ENCODE measurements around the gene OR4B1. TPM values are rescaled to one million over a fixed set of nuclear protein-coding genes. Genes with fewer than 3 reads are reported as not detected.
A peak's percentile ranks its signal among the peaks of the same experiment; 100 is the strongest.

OR4B1 gene, protein sequence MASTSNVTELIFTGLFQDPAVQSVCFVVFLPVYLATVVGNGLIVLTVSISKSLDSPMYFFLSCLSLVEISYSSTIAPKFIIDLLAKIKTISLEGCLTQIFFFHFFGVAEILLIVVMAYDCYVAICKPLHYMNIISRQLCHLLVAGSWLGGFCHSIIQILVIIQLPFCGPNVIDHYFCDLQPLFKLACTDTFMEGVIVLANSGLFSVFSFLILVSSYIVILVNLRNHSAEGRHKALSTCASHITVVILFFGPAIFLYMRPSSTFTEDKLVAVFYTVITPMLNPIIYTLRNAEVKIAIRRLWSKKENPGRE
- total RNA-seq, result not detected in 2 replicates

- no peak for DNase-seq (ENCODE audit: low read depth)
- no peak within 1 kb of the TSS for H3K4me3 ChIP-seq (ENCODE audit: low read depth, low read length)
- no peak for TF ChIP-seq CTCF (IDR thresholded peaks at IDR 0.05; ENCODE audit: insufficient read depth, low read depth, low read length)
Measured at GRCh38 chr11:48216510-48216909, at the start of gene OR4B1. Gene OR4B1 (plus strand): TSS chr11:48216810. CDS start chr11:48216810, 0 bp downstream.

- no peak for DNase-seq (ENCODE audit: low read depth)
- TF ChIP-seq CTCF (IDR thresholded peaks at IDR 0.05; ENCODE audit: insufficient read depth, low read depth, low read length), result no peak
- H3K4me3 ChIP-seq (ENCODE audit: low read depth, low read length), result no peak overlapping the region
Measured at GRCh38 chr11:48167380-48167779, 49.2 kb upstream of the OR4B1 start.

DNA sequence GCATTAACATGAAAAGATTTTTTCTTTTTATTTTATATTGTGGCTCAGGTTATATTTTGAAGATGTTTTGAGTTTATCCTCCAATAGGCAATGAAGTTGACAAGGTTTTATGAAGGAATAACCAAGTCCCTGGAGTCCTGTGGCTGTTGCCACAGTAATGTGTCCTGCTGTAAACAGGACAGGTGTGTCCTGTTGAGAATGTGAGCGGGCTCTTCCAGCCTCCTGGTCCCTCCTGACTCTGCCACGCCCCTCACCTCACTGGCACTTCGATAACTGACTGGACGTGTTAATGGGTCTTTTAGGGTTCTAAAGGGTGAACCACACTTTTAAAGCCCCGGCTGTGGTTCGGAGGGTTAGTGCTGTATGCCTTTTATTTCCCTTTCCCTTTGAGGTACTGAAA is 47.8 kb upstream of the OR4B1 start:
- H3K4me3 ChIP-seq (ENCODE audit: low read depth, low read length), result no peak overlapping the region
- no peak for TF ChIP-seq CTCF (IDR thresholded peaks at IDR 0.05; ENCODE audit: insufficient read depth, low read depth, low read length)
- DNase-seq (ENCODE audit: low read depth), result no peak

GRCh38 chr11:48169259-48169658 is 47.4 kb upstream of the OR4B1 start:
- no peak for TF ChIP-seq CTCF (IDR thresholded peaks at IDR 0.05; ENCODE audit: insufficient read depth, low read depth, low read length)
- H3K4me3 ChIP-seq (ENCODE audit: low read depth, low read length), result no peak overlapping the region
- no peak for DNase-seq (ENCODE audit: low read depth)

DNA sequence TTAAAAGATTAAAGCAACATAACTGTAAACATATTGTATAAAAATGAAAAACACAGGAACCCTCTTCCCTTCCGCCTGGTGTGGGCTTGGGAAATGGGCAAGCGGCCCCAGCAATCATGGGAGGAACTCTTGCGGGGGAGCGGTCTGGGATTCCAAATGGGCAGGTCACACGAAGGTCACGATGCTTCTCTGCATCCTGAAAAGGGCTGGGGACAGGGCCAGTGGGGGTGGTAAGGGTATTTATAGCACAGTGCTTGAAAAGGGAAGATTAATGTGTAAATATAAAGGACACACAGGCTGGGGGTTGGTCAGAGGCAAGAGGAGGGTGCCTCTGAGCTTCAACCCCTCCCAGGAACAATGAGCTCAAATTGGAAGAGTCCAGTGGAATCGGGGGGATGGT is 46.9 kb upstream of the OR4B1 start:
- no peak overlapping the region for H3K4me3 ChIP-seq (ENCODE audit: low read depth, low read length)
- DNase-seq (ENCODE audit: low read depth), result peak; percentile 74
- TF ChIP-seq CTCF (IDR thresholded peaks at IDR 0.05; ENCODE audit: insufficient read depth, low read depth, low read length), result no peak

GRCh38 chr11:48170241-48171233 is 46.1 kb upstream of the OR4B1 start:
- TF ChIP-seq CTCF (IDR thresholded peaks at IDR 0.05; ENCODE audit: insufficient read depth, low read depth, low read length), result no peak
- no peak overlapping the region for H3K4me3 ChIP-seq (ENCODE audit: low read depth, low read length)
- peak; percentile 59 for DNase-seq (ENCODE audit: low read depth)

All from fibroblast of villous mesenchyme (primary cell).